ENCODE results near the gene PGR.

DNA sequence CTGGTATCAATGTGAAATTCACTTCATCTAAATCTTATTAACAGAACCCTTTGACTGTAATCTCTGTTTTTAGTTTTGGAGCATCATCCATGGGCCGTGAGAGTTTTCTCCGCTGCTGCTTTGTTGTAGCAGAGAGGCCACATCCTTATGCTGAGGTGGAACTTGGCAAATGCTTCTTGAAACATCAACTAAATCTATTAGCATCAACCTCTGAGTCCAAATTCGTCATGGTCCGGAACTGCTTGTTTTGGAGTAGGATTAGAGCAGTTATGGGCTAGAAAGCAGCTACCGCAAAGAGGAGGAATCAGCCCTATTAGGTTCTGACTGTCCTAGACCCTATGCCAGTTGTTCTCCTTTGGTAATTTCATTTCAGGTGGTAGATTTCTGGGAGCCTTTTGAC lies 117.7 kb downstream of the PGR start:
- TF ChIP-seq, protein P1, sequence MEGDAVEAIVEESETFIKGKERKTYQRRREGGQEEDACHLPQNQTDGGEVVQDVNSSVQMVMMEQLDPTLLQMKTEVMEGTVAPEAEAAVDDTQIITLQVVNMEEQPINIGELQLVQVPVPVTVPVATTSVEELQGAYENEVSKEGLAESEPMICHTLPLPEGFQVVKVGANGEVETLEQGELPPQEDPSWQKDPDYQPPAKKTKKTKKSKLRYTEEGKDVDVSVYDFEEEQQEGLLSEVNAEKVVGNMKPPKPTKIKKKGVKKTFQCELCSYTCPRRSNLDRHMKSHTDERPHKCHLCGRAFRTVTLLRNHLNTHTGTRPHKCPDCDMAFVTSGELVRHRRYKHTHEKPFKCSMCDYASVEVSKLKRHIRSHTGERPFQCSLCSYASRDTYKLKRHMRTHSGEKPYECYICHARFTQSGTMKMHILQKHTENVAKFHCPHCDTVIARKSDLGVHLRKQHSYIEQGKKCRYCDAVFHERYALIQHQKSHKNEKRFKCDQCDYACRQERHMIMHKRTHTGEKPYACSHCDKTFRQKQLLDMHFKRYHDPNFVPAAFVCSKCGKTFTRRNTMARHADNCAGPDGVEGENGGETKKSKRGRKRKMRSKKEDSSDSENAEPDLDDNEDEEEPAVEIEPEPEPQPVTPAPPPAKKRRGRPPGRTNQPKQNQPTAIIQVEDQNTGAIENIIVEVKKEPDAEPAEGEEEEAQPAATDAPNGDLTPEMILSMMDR (conservative IDR thresholded peaks at IDR 0.05) = no peak
- TF ChIP-seq ZFX (IDR thresholded peaks at IDR 0.05) = no peak

All from C4-2B (cell line).